PC-9 (cell line): ENCODE measurements around the gene C20orf144. TPM values are rescaled to one million over a fixed set of nuclear protein-coding genes. Genes with fewer than 3 reads are reported as not detected.
A peak's percentile ranks its signal among the peaks of the same experiment; 100 is the strongest.

Experiments used
- BruUV-seq: library from RNA; stranded (reverse); fragments of 400-500 nt; replicated peaks from 2 replicates; lab custom pipeline; 2021; lab: Mats Ljungman, UMichigan
- CTCF ChIA-PET: fragments of 300-600 bp; sonication (Branson Sonifier 250); formaldehyde crosslinking; loops from one replicate; lab custom pipeline; 2022; ENCODE audit warnings: antibody characterized with exemption; lab: Charles Lee
- POLR2A ChIA-PET: fragments of 300-600 bp; sonication (Branson Sonifier 250); formaldehyde crosslinking; loops from one replicate; lab custom pipeline; 2022; ENCODE audit warnings: antibody characterized with exemption; ENCODE audit not compliant: unreplicated experiment; lab: Charles Lee
- DNase-seq, 2 experiments: peaks; one replicate each; pipeline versions ENCODE4 v3.0.0 to v3.0.0-alpha.2; 2015 to 2022; ENCODE audit warnings: mixed read lengths in 1 of 2
- H2AFZ ChIP-seq: fragments of 200-600 bp; sonication (generic); 2 replicates; pipeline ENCODE4 v1.8.1; 2017; ENCODE audit warnings: antibody characterized with exemption
- H3F3A ChIP-seq: fragments of 200-600 bp; sonication (generic); 2 replicates; pipeline ENCODE4 v1.8.1; 2017; ENCODE audit warnings: antibody characterized with exemption, mild to moderate bottlenecking, low read depth; ENCODE audit not compliant: insufficient read depth
- H3K27ac ChIP-seq: fragments of 200-600 bp; sonication (generic); 2 replicates; pipeline ENCODE4 v1.6.1; 2016; ENCODE audit warnings: mixed run types
- H3K27me3 ChIP-seq: fragments of 200-600 bp; sonication (generic); 2 replicates; pipeline ENCODE4 v1.6.1; 2016; ENCODE audit warnings: low read depth, mixed run types; ENCODE audit not compliant: insufficient read depth
- H3K36me3 ChIP-seq: fragments of 200-600 bp; sonication (generic); 2 replicates; pipeline ENCODE4 v1.6.1; 2016; ENCODE audit warnings: low read depth, mixed run types
- H3K4me1 ChIP-seq: fragments of 200-600 bp; sonication (generic); replicated peaks from 2 replicates; pipeline ENCODE4 v1.6.1; 2016; ENCODE audit warnings: mixed run types; ENCODE audit not compliant: insufficient read depth
- H3K4me2 ChIP-seq: fragments of 200-600 bp; sonication (generic); 2 replicates; pipeline ENCODE4 v1.6.1; 2017; ENCODE audit warnings: mixed run types
- H3K4me3 ChIP-seq: fragments of 200-600 bp; sonication (generic); 2 replicates; pipeline ENCODE4 v1.6.1; 2016; ENCODE audit warnings: mixed run types
- H3K79me2 ChIP-seq: fragments of 200-600 bp; sonication (generic); 2 replicates; pipeline ENCODE4 v1.6.1; 2017; ENCODE audit warnings: low read depth, mixed run types
- H3K9me2 ChIP-seq: fragments of 200-600 bp; sonication (generic); 2 replicates; pipeline ENCODE4 v1.8.1; 2017; ENCODE audit warnings: mild to moderate bottlenecking; ENCODE audit not compliant: insufficient read depth
- H3K9me3 ChIP-seq: fragments of 200-600 bp; sonication (generic); 2 replicates; pipeline ENCODE4 v1.8.1; 2016; ENCODE audit warnings: low read depth; ENCODE audit not compliant: insufficient read depth
- H4K20me1 ChIP-seq: fragments of 200-600 bp; sonication (generic); 2 replicates; pipeline ENCODE4 v1.8.1; 2017; ENCODE audit not compliant: insufficient read depth
- CTCF ChIP-seq: fragments of 200-600 bp; sonication (generic); conservative IDR thresholded peaks from 2 replicates; pipeline ENCODE4 v1.6.1; 2017; ENCODE audit warnings: mixed run types, antibody characterized with exemption, mild to moderate bottlenecking, moderate library complexity
- EZH2 ChIP-seq: fragments of 200-600 bp; sonication (generic); IDR thresholded peaks from 2 replicates; pipeline ENCODE4 v1.8.0; 2017; ENCODE audit warnings: antibody characterized with exemption, low read depth
- intact Hi-C: fragments of 100-400 bp; cut with micrococcal nuclease; formaldehyde crosslinking; loops from one replicate; pipeline ENCODE4 v1.10.0; 2022; ENCODE audit not compliant: unreplicated experiment
- total RNA-seq: library from RNA; stranded (reverse); gene quantifications from 2 replicates; pipeline ENCODE4 v1.2.3, GENCODE V29; 2021

C20orf144 gene
- total RNA-seq, 1 experiment from 2014 or later: 0.20 TPM

DNA sequence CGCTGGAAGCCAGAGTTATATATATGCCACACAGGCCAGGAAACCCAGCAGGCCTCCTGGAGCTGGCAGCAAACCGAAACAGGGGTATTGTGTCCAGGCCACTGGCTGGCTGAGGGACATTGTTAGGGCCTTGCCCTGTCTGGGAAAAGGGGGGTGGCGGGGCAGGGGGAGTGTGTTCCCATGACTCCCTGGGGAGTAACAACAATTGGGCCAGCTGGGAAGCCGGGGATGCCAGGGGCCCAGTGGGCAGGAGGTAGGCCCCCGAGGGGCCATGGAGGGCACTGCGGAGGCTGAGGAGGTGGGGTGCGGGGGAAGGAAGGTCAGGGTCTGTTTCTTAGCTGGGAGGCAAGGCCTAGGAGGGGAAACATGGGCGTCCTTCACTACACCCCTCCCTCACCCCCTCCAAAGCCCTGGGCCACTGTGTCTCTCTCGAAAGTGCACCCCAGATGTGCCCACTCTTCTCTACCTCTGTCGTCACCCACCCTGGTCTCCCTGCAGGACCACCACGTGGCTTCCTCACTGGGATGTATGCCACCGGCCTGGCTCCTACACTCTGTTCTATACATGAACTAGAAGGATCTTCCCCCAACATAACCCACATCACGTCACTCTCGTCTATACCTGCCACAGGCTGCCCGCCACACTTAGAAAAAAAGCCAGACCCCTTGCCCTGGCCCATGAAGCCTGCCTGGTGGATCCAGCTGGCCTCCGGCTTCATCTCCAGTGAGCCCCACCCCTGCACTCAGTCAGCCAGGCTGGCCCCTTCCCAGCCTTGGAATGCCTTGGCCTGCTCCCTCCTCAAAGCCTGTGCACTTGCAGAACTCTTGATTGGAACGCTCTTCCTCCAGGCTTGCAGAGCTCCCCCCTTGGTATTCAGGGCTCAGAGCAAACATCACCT, 31.9 kb downstream of the C20orf144 start:
- Histone ChIP-seq H3K36me3 (no peaks in the 10 kb centered on the region), H3K4me1 (peaks cover 9% of the 10 kb centered on the region), H2AFZ (no peak overlapping the region), H3K4me2 (no peak overlapping the region), H3K27me3 (no peaks in the 10 kb centered on the region), H3K9me3 (no peaks in the 10 kb centered on the region), H3K27ac (no peak overlapping the region), H3K4me3 (no peak overlapping the region), H3K9me2 (no peaks in the 10 kb centered on the region), H3K79me2 (no peaks in the 10 kb centered on the region), H3F3A (no peaks in the 10 kb centered on the region), H4K20me1 (no peaks in the 10 kb centered on the region)
- TF ChIP-seq CTCF: no peak
- TF ChIP-seq EZH2: no peak
- BruUV-seq: no TSS peak
- DNase-seq: peak in 1 of 2 experiments; percentile 34
- POLR2A ChIA-PET: no interaction called here
- CTCF ChIA-PET: no interaction called here
- intact Hi-C loops: no loop called here

DNA sequence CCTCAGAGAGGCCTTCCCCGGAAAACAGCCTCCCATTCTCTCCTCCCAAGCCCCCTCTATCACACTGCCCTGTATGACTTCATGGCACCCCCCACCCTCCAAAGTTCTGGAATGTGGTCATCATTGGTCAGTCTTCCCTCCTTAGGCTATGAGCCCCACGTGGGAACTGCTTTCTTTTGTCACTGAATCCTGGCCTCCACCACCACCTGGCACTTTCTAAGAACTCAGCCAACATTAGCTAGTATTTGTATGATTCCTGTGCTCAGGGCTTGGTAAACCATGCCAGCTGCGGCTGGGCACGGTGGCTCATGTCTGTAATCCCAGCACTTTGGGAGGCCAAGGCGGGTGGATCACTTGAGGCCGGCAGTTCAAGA, 32.5 kb downstream of the C20orf144 start:
- H3K79me2 ChIP-seq: no peaks in the 10 kb centered on the region
- ChIA-PET CTCF (no interaction called here), POLR2A (interaction anchor here (0.6 kb wide), 1 partner anchor 16 kb away, joined by 21 read pairs; no protein-coding TSS in a partner anchor)
- H3K4me2 ChIP-seq: no peak overlapping the region
- H3K27ac ChIP-seq: no peak overlapping the region
- intact Hi-C loops: no loop called here
- no TSS peak for BruUV-seq
- TF ChIP-seq EZH2: no peak
- no peak for TF ChIP-seq CTCF
- H3K27me3 ChIP-seq: no peaks in the 10 kb centered on the region
- H4K20me1 ChIP-seq: no peaks in the 10 kb centered on the region
- no peaks in the 10 kb centered on the region for H3K9me3 ChIP-seq
- DNase-seq: no peak
- no peak overlapping the region for H3K4me3 ChIP-seq
- H3K36me3 ChIP-seq: no peaks in the 10 kb centered on the region
- no peaks in the 10 kb centered on the region for H3F3A ChIP-seq
- H2AFZ ChIP-seq: no peak overlapping the region
- H3K9me2 ChIP-seq: no peaks in the 10 kb centered on the region
- H3K4me1 ChIP-seq: peaks cover 9% of the 10 kb centered on the region

DNA sequence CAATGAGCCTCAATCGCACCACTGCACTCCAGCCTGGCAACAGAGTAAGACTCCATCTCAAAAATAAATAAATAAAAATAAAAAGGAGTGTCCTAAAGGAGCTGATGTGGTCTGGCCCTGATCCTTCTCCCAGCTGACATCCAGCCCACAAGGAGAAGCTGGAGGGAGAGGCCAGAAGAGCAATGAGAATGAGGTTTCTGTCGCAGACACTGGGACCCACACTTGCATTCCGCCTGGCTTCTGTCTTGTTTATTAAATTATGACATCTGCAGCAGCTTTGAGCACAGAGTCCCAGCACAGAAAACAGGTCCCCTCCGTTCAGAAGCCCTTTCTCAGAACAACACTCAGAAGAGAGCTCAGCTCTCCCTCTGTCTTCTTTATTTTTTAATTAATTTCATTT, 34.3 kb downstream of the C20orf144 start:
- no peaks in the 10 kb centered on the region for H3K9me2 ChIP-seq
- DNase-seq: no peak
- intact Hi-C loops: no loop called here
- no peaks in the 10 kb centered on the region for H3K79me2 ChIP-seq
- no peaks in the 10 kb centered on the region for H3K9me3 ChIP-seq
- no peak overlapping the region for H3K27ac ChIP-seq
- POLR2A ChIA-PET: no interaction called here
- H4K20me1 ChIP-seq: no peaks in the 10 kb centered on the region
- no TSS peak for BruUV-seq
- no peaks in the 10 kb centered on the region for H3K27me3 ChIP-seq
- H2AFZ ChIP-seq: no peak overlapping the region
- no peaks in the 10 kb centered on the region for H3K36me3 ChIP-seq
- no peak overlapping the region for H3K4me3 ChIP-seq
- no peaks in the 10 kb centered on the region for H3K4me1 ChIP-seq
- H3K4me2 ChIP-seq: no peak overlapping the region
- no peaks in the 10 kb centered on the region for H3F3A ChIP-seq
- CTCF ChIA-PET: no interaction called here
- TF ChIP-seq EZH2: no peak
- no peak for TF ChIP-seq CTCF
